ENCODE measurements around the gene NR3C2.

NR3C2 gene

DNA sequence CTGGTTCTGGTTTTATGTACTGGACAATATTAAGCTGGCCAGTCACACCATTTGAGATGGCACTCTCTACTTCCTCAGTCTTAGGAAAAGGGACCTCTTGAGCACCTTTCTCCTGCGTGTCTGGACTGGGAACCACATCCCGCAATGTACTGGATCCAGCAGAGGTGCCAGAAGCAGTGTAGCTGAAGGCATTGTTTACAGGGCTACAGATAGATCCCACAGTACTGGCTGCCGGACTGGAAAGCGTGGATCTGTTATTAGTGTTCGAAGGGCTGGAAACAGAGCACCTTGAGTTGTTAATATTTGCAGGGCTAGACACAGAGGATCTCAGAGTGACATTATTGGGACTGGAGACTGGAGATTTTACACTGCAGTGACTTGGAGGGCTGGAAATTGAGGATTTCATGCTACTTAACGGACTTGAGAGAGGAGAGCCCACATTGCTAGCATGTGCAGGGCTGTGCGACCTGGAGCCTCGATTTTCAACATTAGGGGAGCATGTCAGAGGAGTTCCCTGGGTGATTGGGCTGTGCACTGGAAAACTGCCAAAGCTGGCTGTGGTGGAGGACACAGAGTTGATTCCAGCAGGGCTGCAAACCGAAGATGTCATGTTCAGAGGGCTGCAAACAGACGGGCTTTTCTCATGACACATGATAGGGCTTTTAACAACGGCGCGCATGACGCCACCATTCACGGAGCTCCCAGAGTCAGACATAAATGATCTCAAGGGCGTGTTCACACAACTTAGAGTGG is 6.4 kb downstream of the NR3C2 start:
- no peak for DNase-seq (ENCODE audit: low spot score)

DNA sequence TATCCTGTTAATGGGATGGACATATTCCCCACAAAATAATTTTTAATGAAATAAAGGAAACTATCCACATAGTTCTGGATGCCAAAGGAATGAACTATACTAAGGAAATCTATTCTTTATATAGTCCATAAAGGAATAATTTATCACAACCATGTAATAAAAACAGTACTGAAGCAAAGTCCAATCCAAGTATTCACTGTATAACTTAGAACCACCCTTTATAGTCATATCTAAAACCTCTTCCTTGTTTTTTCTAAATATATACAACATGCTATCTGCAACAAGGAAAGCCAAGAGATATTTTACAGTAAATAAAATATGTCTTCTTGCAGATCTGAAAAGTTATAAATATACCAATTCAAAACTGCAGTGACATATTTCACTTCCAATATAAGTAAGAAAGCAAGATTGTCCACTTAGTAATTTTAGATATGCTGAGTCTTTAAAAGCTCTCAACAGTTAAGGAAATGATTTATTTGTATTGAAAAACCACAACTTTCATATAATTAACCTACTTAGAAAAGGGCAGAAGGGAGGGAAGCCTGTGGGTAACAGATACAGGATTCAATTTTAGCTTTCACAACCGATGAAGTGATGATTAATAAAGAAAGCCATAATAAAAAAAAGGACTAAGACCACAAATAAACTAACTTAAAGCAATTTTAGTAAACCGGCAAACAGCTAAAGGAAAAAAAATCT is 8.0 kb downstream of the NR3C2 start:
- DNase-seq (ENCODE audit: low spot score): peak; percentile 31

DNA sequence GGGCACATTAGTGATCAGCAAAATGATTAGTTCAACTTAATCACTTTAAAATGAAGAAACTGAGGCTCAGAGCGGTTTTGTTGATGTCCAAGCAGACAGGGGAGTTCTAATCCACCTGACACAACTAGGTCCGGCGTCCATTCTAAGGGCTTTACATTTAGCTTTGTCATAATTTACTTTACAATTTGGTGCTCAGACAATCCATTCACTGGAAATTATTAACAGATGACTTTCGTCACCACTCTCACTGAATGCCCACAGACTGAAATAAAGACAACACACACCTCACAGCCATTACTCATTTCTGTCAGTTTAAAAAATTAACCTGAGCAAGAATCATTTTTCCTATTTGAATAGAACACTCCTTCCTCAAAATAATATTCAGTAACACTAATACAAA is 10.8 kb downstream of the NR3C2 start:
- DNase-seq (ENCODE audit: low spot score): no peak

- DNase-seq (ENCODE audit: low spot score): no peak
Measured at GRCh38 chr4:148430854-148431253, 11.4 kb downstream of the NR3C2 start.

DNA sequence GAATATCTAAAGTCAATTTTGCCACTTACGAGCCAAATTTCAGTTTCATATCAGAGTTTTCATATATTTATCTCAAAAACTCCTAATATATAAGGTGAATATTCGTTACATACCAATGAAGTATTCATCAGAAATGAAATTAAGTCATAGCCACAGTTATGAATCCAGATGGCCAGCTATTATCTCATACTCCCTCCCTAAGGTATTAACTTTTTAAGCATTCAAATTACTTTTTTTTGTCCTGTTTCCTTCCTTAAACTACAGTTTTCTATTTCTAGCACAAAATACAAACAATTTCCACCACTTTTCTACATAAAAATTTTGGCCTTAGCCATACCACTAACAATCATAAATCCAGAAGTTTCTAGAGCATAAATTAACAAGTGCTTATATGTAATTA is 13.0 kb downstream of the NR3C2 start:
- no peak for DNase-seq (ENCODE audit: low spot score)

DNA sequence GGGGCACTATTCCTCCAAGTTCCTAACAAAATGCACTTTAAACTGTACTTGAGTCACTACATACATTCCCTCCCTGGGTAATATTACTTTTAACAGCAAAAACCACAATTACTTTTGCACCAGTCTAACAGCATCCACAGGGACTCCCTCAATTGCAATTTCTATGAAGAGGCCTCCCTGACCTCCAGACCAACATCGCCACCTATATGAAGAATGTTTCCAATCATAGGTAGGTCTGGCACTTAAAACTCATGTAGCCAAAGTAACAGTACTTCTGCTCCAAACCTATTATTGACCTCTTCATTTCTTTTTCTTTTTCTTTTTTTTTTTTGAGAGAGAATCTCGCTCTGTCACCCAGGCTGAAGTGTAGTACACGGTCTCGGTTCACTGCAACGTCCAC is 15.6 kb downstream of the NR3C2 start:
- no peak for DNase-seq (ENCODE audit: low spot score)

- no peak for DNase-seq (ENCODE audit: low spot score)
Measured at GRCh38 chr4:148425327-148426110, 16.7 kb downstream of the NR3C2 start.

- no peak for DNase-seq (ENCODE audit: low spot score)
Measured at GRCh38 chr4:148420397-148420796, 21.8 kb downstream of the NR3C2 start.

GRCh38 chr4:148415500-148415899 is 26.7 kb downstream of the NR3C2 start:
- DNase-seq (ENCODE audit: low spot score): no peak

DNA sequence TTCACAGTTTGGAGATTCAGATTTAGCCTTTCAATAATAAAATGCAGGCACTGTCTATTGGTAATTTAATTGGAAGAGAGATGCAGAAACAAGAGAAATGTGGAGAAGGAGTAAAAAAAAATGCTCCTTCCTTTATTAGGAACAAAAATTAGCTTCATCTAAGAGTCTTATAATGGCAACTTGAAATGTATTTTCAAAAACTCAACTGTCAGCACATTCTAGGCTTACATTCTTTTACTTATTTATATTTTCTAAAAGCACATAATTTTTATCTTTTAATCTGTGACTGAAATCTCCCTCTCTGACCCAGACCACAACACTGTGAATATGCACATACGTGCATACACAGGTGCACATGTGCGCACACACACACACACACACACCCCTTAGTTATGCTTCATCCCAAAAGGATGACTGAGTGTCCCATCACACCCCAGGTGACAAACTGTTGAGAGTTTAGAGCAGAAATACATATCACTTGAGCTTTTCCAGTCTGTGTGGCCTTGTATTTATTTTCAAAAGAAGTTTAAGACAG is 29.7 kb downstream of the NR3C2 start:
- no peak for DNase-seq (ENCODE audit: low spot score)

DNA sequence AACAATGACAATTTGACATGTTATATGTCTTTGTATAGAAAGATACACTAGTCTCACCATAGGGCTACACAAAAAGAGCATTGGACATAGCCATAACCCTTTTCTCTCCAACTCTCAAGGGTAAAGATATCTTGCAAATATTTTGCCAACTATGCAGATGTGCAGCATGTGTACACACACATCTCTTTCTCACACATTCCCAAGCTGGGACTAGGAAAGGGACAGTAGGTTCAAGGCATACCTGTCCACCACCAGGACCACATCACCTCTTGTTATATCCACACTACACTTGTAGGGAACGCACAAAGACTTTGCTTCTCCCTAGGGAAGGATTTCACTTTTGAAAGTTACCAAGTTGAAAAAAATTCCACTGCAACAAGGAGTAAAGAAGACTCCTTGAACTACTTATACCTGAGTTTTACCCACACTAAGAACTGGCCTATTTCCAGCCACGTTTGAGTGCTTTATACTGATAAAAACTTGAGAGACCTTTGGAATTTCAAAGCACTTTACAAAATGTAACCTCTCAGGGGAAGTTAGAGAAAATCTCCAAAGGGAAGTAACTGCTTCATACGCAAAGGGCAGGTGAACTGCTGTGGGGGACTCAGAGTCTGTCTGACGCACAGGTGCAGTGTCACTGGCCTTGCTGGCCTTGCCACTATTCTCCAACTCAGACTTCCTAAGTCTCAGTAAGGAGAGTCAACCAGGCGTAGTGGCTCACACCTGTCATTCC is 36.9 kb downstream of the NR3C2 start:
- no peak for DNase-seq (ENCODE audit: low spot score)

- no peak for DNase-seq (ENCODE audit: low spot score)
Measured at GRCh38 chr4:148398988-148399387, 43.2 kb downstream of the NR3C2 start.

GRCh38 chr4:148397771-148398170 is 44.4 kb downstream of the NR3C2 start:
- no peak for DNase-seq (ENCODE audit: low spot score)

DNA sequence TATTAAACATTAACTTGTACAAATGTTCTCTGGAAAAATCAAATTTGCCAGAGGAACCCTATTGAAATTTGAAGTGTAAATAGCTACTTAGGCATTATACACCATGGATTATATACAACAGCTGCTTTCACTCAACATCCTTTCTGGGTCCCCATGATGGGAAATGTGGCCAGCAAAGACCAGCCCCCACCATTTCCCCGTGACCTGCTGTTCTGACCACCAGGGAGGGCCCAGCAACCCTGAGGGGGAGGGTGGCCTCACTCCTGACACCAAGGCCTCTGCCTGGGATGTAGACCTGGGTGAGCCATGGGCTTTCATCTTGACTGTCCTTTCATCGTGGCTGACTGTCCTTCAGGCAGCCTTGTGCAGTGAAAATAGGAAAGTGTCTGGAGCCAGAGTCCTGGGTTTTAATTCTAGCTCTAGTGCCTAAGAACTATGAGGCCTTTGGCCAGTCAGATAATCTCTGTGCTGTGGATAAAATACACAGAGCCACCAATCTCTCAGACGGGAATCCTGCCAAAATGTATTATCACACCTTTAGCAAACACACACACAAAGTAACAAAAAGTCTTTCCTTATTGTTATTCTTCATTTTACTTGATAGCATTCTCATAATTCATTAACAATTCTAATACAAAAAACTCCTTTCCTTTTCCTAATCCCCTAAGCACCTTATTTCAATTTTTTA is 45.1 kb downstream of the NR3C2 start:
- no peak for DNase-seq (ENCODE audit: low spot score)

DNA sequence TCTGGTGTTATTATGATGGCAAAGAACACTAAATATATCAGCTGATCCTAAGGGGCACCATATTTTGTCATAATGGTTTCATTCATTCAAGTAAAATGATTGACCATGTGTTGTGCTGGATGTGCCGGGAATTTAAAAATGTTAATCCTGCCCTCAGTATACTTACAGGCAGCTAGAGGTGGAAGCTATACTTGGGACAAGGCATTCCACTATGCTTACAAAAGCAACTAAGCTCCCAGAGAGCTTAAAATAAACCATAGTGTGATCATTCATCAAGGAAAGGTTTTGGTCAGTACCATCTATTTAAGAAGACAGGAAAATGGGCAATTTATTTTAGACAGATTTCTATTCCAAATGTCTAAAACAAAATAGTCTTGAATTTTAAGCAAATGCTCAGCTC is 46.4 kb downstream of the NR3C2 start:
- DNase-seq (ENCODE audit: low spot score): no peak

GRCh38 chr4:148391056-148391455 is 51.2 kb downstream of the NR3C2 start:
- no peak for DNase-seq (ENCODE audit: low spot score)

GRCh38 chr4:148390311-148390710 is 51.9 kb downstream of the NR3C2 start:
- DNase-seq (ENCODE audit: low spot score): no peak

- DNase-seq (ENCODE audit: low spot score): no peak
Measured at GRCh38 chr4:148380291-148380690, 61.9 kb downstream of the NR3C2 start.

GRCh38 chr4:148376151-148376550 is 66.1 kb downstream of the NR3C2 start:
- peak; percentile 53 for DNase-seq (ENCODE audit: low spot score)

- no peak for DNase-seq (ENCODE audit: low spot score)
Measured at GRCh38 chr4:148375584-148375983, 66.6 kb downstream of the NR3C2 start.

GRCh38 chr4:148373093-148373492 is 69.1 kb downstream of the NR3C2 start:
- DNase-seq (ENCODE audit: low spot score): no peak
